NCI-H2029 treated with DMSO at 0.1 percent for 48 hours (cell line): ENCODE results near the gene WDCP.
"Not testable (repeated sequence)": the region's sequence is repeated elsewhere in the genome, so short reads cannot be mapped to it uniquely, and the experiment has no call there.

Source experiments
- DNase-seq: peaks from one replicate; lab custom pipeline; 2025; lab: John Stamatoyannopoulos, UW

WDCP gene

DNA sequence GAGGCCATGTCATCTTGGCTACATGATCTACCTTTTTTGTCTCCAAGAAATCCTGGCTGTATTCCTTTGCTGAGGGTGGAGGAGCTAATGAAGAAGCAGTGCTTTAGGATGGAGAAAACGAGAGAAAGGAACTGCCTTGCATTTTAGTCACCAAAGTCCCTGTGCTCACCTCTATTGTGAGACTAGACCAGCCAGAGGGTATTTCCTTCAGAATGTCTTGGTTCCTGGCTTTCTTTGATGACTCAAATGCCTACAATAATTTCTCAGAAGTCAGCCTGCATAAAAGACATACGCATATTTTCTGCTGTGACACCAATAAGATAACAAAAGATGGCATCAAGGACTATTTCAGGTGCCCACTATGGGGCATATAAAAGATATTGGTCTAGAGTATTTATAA is 18.1 kb upstream of the WDCP start:
- no peak for DNase-seq

DNA sequence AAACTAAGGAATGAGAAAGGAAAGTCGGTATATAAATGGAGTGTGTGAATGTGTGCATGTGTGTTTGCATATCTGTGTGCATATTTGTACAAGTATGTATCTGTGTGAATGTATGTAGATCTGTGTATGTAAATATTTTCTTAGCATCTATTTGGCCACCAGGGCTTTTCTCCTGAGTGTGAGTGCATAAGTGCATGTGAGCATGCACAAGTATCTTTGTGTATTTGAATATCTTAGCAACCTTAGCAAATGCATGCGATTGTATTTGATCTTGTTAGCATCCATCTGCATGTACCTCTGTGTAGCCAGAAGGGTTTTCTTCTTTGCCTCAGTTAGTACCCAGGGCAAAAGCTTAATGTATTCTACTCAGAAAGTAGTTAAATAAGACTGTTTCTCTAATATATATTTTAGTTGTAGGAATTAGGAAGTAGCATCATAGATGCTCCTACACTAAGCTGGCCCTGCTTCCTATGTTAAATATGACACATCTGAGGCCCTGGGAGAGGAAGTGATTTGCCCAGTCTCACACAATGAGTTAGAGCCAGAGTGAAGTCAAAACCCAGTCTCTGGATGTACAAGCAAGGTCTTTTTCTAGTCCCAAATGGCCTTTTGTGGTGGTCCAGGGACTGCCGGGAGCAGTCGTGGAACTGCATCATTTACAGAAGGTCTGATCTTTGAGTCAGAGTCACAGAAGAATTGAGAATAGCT is 11.5 kb upstream of the WDCP start:
- no peak for DNase-seq

DNA sequence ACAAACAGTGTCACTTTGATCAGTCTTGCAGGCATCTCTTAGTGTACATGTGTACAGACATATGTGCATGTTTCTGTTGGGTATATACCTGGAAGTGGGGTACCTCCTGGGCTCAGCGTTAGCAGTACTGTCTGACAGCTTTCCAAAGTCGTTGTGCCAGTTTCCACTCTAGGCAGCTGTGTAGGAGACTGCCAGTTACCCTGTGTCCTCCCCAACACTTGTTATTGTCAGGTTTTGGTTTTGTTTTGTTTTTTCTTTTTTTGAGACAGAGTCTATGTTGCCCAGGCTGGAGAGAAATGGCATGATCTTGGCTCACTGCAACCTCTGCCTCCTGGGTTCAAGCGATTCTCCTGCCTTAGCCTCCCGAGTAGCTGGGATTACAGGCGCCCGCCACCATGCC is 8.6 kb upstream of the WDCP start:
- DNase-seq: no peak

DNA sequence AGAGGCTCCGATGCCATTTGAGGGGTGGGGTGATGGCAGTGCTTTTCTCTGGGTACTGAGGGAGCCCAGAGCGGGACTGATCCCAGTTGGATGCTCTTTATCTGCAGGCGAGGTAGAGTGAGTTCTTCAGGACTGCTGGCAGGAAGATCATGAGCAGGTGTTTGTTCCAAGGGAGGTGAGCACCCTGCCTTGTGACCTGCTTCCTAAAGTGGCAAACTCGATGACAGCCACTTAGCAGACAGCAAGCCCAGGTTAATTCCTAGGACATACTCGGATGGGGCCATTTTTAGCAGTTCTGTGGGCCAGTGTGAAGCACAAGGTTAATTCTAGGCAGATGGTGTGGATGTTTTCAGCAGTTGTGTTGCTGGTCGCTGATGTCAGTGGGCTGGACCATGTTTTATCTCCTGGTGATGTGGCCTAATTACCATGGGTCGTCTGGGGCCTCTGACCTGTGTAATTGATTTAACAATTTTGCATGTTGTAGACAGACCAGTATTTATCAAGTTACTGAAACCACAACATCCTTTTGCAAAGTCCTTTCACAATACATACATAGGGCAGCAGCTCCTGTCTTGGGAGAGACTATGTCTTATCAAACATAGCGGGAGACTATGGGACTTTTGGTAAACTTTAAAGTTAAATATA is 7.3 kb upstream of the WDCP start:
- no peak for DNase-seq

DNA sequence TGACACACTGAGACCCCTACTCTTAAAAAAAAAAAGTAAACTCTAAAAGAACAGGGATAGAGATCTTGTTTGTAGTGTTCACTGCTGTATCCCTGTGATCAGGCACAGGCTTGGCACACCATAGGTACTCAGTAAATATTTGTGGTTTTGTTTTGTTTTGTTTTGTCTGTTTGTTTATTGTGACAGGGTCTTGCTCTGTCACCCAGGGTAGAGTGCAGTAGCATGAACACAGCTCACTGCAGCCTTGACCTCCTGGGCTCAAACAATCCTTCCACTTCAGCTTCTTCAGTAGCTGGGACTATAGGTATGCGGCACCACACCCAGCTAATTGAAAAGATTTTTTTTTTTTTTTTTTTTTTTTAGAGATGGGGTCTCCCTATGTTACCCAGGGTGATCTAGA is 5.8 kb upstream of the WDCP start:
- DNase-seq: no peak

DNA sequence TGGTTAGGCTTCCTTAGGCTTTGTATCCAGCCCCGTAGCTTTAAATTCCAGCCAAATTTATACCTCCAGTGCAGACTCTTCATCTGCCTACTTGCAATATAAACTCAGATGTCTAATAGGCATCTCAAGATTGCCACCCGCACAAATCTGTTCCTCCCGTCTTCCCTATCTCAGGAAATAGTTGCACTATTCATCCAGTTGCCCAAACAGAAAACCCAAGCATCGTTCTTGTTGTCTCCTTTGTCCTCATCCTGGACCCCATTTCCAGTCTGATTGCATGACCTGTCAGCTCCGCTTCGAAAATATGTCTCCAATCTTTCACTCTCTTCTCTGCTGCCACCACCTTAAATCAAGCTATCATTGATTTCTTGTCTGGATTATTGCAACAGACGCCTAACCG is 4.6 kb upstream of the WDCP start:
- DNase-seq: no peak

DNA sequence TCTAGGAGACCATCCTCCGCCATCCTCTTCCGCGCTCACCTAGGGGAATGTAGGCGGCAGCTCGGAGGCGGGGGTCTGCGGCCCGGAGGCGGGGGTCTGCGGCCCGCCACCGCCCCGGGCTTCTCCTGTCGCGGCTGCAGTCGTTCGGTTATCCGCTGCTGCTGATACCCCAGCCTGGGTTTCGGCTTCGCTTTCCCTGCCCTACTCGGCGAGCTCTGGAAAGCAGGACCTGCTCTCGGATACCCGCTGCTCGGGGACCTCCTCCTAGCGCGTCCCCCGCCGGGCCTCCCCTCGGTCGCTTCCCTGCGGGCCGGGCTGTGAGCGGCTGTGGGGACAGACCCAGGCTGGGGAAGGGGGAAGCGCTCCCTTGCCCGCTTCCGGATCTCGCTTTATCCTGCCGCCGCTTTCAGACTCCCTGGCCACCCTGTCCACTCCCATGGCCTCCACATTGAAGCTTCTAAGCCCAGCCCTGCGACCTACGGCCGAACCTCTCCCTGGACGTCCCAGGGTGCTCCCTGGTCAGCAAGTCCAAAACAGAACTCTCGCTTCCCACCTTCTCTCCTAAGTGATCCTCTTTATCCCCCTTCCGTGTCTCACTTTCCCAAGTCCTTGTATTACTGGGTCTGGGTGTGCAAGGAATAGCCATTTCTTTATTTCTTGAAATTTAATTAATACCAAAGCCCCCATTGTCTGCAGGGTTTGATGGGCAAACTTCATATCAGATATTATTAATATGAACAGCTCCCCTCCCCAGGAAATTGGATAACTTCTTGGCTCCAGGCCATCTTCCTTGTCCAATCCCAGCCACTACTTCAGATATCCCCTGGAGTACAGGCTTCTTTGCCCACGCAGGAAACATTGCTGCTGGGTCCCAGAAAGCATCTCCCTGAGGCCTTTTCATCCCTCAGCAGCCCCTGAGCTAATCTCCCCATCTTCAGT is 3.1 kb upstream of the WDCP start:
- no peak for DNase-seq

DNA sequence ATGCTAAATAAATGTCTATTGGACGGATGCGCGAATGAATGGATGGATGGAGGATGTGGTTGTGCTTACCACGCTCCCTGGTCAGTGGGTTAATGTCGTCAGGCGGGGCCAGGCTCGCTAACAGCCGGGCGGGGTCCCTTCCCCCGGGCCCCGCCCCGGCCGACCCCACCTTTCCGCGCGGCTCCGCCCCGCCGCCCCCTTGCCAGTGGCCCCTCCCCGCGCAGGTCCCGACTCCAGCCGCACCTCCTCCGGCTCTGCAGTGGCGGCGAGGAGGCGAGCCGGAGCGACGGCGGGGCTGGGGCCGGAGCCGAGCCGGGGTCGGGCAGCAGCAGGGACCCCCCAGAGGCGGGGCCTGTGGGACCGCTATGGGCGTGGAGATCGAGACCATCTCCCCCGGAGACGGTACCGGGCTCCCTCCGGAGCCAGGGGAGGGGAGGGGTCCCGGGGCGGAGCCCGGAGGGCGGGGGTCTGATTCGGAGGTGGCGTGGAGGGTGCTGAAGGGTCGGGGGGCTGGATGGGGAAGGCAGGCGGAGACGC is 2.4 kb upstream of the WDCP start, which contains the start of gene FKBP1B:
Gene FKBP1B (plus strand): TSS at position 257 of the 537 bp plus-strand sequence. CDS start 109 bp downstream, at position 366.
- DNase-seq: no peak

DNA sequence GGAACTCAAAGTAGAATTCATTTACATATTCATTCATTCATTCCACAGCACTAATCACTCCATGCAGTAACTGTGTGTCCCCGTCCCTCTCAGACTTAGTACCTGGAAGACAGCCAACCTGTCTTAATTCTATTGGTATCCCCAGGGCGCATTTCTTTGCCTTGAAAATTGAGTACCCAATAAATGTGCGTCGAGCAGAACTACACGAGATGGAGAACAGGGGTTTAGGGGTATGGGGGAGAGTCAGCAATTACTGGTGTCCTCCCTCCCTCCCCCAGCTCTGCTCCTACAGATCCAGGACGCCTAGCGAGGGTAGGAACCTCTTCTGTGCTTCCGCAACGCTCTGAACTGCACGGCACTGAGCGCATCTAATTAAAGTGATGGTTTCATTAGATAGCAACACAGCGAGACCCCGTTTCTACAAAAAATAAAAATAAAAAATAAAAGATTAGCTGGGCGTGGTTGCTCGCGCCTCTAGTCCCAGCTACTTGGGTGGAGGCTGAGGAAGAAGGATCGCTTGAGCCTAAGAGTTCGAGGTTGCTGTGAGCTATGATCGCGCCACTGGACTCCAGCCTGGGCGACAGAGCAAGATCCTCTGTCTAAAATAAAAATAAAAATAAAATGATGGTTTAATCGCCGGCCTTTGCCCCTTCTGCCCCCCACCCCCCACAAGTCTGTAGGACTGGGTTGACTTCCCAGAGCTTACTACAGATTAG is 1.7 kb upstream of the WDCP start:
- DNase-seq: peak; percentile 12

DNA sequence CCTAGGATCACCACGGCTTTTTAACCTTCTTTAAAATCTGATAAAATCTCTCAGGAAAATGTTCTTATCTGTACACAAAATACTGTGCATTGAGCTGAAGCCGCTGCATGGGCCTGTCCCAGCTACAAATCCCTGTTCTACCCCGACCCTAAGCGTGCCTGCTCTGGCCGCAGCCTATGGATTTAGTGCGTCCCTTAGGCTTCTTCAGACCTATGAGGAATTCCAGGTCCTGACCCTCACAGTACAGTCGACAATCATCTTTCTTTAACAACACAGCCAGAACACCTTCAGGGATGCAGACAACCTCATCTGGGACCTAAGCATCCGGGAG is 477 bp upstream of the WDCP start:
- no peak for DNase-seq

DNA sequence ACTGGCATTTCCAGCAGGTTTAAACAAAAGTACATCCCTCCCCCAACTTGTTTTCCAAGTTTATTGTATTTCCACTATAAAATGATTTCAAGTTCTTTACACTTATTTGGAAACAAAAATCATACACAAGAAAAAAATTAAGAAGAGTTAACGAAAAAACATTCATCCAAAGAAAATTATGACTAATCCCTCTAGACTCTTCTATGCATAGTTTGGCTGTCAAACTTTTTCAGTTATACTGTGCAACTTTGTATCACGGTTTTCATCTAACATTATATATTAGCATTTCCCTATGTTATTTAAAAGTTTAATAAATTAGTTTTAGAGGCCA is 627 bp downstream of the WDCP start:
- DNase-seq: no peak

DNA sequence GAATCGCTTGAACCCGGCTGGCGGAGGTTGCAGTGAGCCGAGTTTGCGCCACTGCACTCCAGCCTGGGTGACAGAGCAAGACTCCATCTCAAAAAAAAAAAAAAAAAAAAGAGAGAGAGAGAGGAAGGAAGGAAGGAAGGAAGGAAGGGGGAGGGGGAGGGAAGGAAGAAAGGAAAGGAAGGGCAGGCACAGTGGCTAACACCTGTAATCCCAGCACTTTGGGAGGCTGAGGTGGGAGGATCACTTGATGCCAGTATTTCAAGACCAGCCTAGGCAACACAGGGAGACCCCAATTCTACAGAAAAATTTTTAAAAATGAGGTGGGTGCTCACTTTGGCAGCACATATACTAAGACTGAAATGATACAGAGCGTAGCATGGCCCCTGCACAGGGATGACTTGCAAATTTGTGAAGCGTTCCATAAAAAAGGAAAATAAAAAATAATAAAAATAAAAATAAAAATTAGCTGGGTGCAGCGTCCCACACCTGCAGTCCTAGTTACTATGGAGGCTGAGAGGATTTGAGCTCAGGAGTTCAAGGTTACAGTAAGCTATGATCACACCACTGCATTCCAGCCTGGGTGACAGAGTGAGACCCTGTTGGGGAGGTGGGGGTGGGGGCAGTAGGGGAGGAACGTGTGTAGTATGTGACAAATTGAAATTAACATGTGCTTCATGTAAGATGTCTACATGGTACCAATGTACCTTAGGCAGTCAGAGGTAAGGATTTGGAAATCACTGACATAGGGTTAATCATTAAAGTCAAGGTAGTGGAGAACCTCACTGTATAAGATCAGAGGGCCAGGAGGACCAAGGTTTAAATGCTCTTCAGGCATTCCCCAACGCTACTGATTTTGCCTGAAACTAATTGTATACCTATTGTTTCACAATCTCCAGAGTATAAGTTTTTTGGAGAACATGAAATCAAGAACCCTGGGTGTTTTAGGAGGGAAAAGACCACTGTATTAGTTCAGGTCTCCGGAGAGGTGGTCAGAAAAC is 1.4 kb downstream of the WDCP start:
- no peak for DNase-seq

DNA sequence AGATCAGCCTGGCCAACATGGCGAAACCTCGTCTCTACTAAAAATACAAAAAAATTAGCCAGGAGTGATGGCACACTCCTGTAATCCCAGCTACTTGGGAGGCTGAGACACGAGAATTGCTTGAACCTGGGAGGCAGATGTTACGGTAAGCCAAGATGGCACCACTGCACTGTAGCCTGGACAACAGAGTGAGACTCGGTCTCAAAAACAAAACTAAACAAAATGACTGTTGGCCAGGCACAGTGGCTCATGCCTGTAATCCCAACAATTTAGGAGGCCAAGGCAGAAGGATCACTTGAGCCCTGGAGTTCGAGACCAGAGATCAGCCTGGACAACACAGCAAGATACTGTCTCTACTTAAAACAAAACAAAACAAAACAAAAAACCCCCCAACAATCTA is 4.1 kb downstream of the WDCP start:
- DNase-seq: not testable (repeated sequence)

DNA sequence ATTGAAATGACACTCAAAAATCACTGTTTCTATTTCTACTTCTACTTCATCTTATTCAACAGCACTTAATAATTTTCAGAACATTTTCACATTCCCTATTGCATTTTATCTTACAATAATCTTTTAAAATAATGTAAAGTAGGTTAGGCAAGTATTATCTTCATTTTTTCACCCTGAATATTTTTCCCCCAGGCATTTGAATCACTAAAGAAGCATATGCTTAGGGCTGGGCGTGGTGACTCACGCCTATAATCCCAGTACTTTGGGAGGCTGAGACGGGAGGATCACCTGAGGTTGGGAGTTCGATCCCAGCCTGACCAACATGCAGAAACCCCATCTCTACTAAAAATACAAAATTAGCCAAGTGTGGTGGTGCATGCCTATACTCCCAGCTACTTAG is 6.7 kb downstream of the WDCP start:
- no peak for DNase-seq

DNA sequence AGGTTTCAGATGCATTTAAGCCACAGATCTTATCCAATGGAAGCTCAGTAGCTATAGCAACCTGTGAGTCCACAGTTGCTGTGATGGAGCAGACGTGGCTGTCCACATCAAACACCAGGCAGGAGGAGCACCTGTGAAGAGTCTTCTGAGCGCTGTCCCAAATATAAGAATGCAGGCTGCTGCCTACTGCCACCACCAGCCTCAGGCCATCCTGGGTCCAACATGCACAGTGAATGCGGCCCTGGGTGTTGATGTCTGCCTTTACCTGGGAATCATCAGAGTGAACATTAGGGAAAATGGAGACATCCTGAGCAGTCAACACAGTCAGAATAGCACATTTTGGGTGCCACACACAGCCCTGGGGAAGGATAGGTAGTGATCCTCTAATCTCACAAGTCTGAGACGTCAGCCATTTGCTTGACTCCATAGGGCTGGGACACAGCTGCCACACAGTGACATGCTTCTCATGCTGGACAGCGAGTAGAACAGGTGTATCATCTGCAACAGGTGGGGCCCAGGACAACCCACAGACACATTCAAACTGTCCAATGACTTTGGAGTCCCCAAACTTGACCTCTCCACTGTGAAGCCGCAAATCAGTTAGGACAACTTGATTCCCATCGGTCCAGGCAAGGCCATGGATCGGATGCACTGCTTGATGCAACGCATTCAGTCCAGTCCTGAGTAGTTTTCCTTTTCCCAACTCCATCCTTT is 8.2 kb downstream of the WDCP start:
- DNase-seq: no peak

DNA sequence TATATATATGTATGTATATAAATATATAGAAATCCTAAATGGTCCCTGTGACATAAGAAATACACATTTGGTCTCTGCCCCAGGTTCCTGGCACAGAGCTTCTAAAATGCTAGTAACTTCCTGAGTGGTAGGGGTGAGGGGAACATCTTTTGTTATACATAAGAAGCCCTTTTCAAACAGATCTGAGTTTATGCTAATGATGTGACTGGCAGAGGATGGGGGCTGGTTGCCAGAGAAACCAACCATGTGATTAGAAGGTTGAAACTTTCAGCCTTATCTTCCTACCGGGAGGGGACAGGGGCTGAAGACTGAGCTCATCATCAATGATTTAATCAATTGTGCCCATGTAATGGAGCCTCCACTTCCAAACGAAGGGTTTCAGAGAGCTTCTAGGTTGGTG is 21.0 kb downstream of the WDCP start:
- DNase-seq: no peak

DNA sequence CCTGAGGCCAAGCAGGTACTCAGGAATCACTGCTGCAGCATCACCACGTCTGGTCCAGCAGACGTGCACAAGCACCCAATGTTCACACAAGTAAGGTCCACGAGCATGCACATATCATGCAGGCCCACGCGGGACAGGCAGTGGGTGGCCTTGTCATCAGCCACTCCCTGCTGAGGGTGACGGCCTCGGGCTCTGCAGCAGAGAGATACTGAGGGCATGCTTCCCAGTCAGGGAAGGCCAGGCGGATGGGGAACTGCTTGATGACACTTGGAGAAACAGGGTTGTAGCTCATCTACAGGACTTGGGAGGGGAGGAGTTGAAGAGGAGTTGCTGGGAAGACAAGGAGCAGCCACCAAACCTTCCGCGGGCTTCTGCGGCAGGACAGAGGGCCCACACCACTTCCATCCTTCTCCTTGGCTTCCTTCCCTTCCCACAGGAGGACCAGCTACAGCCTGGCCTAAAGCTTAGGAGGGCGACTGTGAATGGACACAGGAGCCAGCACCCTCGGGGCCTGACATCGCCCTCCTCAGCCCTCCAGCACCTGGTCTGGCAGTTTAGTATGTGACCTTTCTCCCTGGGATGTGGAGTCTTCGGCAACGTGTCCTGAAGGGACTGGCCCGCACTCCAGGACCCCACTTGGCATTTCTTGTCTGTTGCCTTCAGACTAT is 22.1 kb downstream of the WDCP start:
- DNase-seq: no peak

DNA sequence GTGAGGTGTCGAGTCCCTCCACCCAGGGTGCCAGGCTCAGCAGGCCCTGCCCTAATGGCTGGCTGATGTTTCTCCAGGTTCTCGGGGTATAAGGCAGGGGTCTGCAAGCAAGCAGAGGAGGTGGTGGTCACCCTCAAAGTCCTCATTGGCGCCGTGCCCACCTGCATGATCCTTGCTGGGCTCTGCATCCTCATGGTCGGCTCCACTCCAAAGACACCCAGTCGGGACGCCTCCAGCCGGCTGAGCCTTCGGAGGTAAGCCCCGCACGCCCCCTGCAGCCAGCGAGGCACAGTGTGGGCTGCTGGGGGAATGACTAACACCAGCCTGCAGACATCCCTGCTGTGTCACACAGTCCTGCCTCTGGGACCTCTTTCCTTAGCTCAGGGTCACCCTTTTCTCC is 23.2 kb downstream of the WDCP start:
- DNase-seq: no peak

DNA sequence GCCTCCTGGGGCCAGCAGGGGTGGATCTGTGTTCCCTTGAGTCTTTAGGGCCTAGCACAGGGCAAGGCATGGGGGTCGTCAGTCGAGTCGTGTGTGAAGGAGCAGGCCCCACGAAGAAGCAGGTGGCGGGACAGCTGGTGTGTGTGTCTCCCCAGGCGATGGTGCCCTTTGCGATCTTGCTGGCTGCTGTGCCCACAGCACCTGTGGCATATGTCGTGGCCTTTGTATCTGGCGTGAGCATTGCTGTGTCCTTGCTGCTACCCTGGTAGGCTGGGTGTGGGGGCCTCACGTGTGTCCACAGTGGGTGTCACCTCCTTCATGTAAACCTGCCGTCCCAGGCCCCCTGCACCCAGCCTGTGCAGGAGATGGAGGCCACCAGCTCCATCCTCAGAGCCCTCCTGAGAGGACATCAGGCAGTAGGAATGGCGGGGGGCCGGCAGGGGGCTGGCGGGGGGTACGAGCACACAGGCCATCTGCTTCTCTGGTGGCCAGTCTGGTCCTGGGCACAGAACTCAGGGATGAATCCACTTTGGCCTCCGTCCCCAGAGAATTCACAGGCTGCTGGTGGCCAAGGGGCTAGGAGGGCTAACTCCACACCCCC is 24.1 kb downstream of the WDCP start:
- DNase-seq: no peak
